B cell (primary cell): ENCODE data around the gene HOXB7. TPM values are rescaled to one million over a fixed set of nuclear protein-coding genes. Genes with fewer than 3 reads are reported as not detected.

Source experiments
- ATAC-seq: fragments of 200-7000 bp; cut with Tn5 transposase; one replicate; pipeline ENCODE4 v1.10.0; 2021; ENCODE audit warnings: low read depth, mild to moderate bottlenecking, moderate number of reproducible peaks, moderate library complexity
- CTCF ChIA-PET: fragments of 350-600 bp; sonication (Branson Sonifier 250); formaldehyde crosslinking; loops from one replicate; lab custom pipeline; 2021; ENCODE audit warnings: antibody characterized with exemption, inconsistent platforms; lab: Charles Lee
- POLR2A ChIA-PET: fragments of 350-600 bp; sonication (Branson Sonifier 250); formaldehyde crosslinking; loops from one replicate; lab custom pipeline; 2021; ENCODE audit warnings: antibody characterized with exemption; lab: Charles Lee
- DNase-seq: peaks from one replicate; pipeline ENCODE4 v3.0.0; 2013
- H2AFZ ChIP-seq: 2 replicates; pipeline ENCODE4 v1.6.1; 2012; ENCODE audit warnings: mild to moderate bottlenecking, low read depth, low read length; ENCODE audit not compliant: insufficient read depth, poor library complexity, severe bottlenecking
- H3K27ac ChIP-seq, 2 donors: 1 replicate in 1 of 2; 2 replicates in 1 of 2; pipeline ENCODE4 v1.5.1; 2012 to 2013; ENCODE audit warnings: low read length in 2 of 2, mild to moderate bottlenecking in 2 of 2, moderate library complexity in 1 of 2
- H3K27me3 ChIP-seq, 4 experiments: fragments of 200-600 bp in 1 of 4; sonication (generic) in 1 of 4; replicated peaks in 1 of 4; 1 replicate in 2 of 4; 2 replicates in 2 of 4; pipeline versions ENCODE4 v1.6.1 to v1.7.0; 2013 to 2016; ENCODE audit warnings: low read length in 3 of 4, mild to moderate bottlenecking in 2 of 4, mixed read lengths in 1 of 4, moderate library complexity in 1 of 4; ENCODE audit not compliant: insufficient read depth in 4 of 4, control insufficient read depth in 3 of 4; ENCODE audit errors: control extremely low read depth in 1 of 4
- H3K36me3 ChIP-seq, 2 experiments: replicated peaks in 1 of 2; 1 replicate in 1 of 2; 2 replicates in 1 of 2; pipeline versions ENCODE4 v1.6.1 to v1.7.1; 2013; ENCODE audit warnings: low read length in 1 of 2; ENCODE audit not compliant: insufficient read depth in 2 of 2, control insufficient read depth in 1 of 2; ENCODE audit errors: control extremely low read depth in 1 of 2, extremely low read depth in 1 of 2
- H3K4me1 ChIP-seq, 2 donors: fragments of 200-600 bp in 1 of 2; sonication (generic) in 1 of 2; 1 replicate in 1 of 2; 2 replicates in 1 of 2; pipeline versions ENCODE4 v1.5.1 to v1.6.1; 2013 to 2017; ENCODE audit warnings: low read length in 2 of 2; ENCODE audit not compliant: control insufficient read depth in 2 of 2, insufficient read depth in 2 of 2
- H3K4me2 ChIP-seq: replicated peaks from 2 replicates; pipeline ENCODE3; 2012; ENCODE audit warnings: mild to moderate bottlenecking, low read depth, low read length; ENCODE audit not compliant: poor library complexity, severe bottlenecking
- H3K4me3 ChIP-seq, 5 experiments: fragments of 200-600 bp in 1 of 5; sonication (generic) in 1 of 5; 1 replicate in 3 of 5; 2 replicates in 2 of 5; pipeline versions ENCODE4 v1.5.1 to v1.7.0; 2011 to 2016; ENCODE audit warnings: low read length in 4 of 5, mild to moderate bottlenecking in 4 of 5, low read depth in 2 of 5, control low read depth in 1 of 5, moderate library complexity in 1 of 5; ENCODE audit not compliant: insufficient read depth in 1 of 5; ENCODE audit errors: control extremely low read depth in 1 of 5, extremely low read depth in 1 of 5
- H3K79me2 ChIP-seq: fragments of 200-600 bp; sonication (generic); one replicate; pipeline ENCODE4 v1.6.0; 2016; ENCODE audit warnings: low read length; ENCODE audit not compliant: control insufficient read depth, insufficient read depth
- H3K9ac ChIP-seq: fragments of 200-600 bp; sonication (generic); 2 replicates; pipeline ENCODE4 v1.6.1; 2017; ENCODE audit warnings: mild to moderate bottlenecking, low read length, moderate library complexity
- H3K9me3 ChIP-seq, 3 donors: one replicate each; pipeline versions ENCODE4 v1.6.1 to v1.7.1; 2013; ENCODE audit warnings: low read length in 2 of 3; ENCODE audit not compliant: control insufficient read depth in 2 of 3, insufficient read depth in 1 of 3; ENCODE audit errors: control extremely low read depth in 1 of 3
- H4K20me1 ChIP-seq: 2 replicates; pipeline ENCODE4 v1.6.0; 2012; ENCODE audit warnings: mild to moderate bottlenecking, low read length; ENCODE audit not compliant: insufficient read depth, control insufficient read depth, poor library complexity, severe bottlenecking
- H3K27ac Mint-ChIP-seq: one replicate; pipeline ENCODE4 v1.8.0; 2021; ENCODE audit warnings: mixed read lengths
- H3K27me3 Mint-ChIP-seq: one replicate; pipeline ENCODE4 v1.8.0; 2021; ENCODE audit warnings: mixed read lengths
- H3K4me1 Mint-ChIP-seq: one replicate; pipeline ENCODE4 v1.8.0; 2021; ENCODE audit warnings: mixed read lengths
- H3K4me3 Mint-ChIP-seq: one replicate; pipeline ENCODE4 v1.8.0; 2021; ENCODE audit warnings: mixed read lengths
- H3K9me3 Mint-ChIP-seq: one replicate; pipeline ENCODE4 v1.8.0; 2022; ENCODE audit warnings: mixed read lengths; ENCODE audit not compliant: insufficient read depth
- CTCF ChIP-seq: fragments of 200-600 bp; IDR thresholded peaks from one replicate; pipeline ENCODE4 v1.8.0; 2022; ENCODE audit warnings: antibody characterized with exemption, mild to moderate bottlenecking
- EZH2 ChIP-seq: IDR thresholded peaks from 2 replicates; pipeline ENCODE4 v1.6.1; 2012; ENCODE audit warnings: borderline replicate concordance, low read depth, mild to moderate bottlenecking, moderate library complexity, low read length; ENCODE audit not compliant: insufficient read depth, poor library complexity, severe bottlenecking
- WGBS: methylation state at CpG from one replicate; pipeline ENCODE4 v1.1.5; 2013; ENCODE audit warnings: missing lambda C conversion rate; ENCODE audit not compliant: insufficient coverage; 5-methylcytosine and 5-hydroxymethylcytosine counted together
- intact Hi-C: fragments of 100-400 bp; cut with micrococcal nuclease; formaldehyde crosslinking; loops from one replicate; pipeline ENCODE4 v1.10.0; 2022
- polyA plus RNA-seq: library from polyadenylated mRNA; depleted of rRNA; stranded (reverse); fragments of >200 nt; gene quantifications from 2 replicates; pipeline ENCODE4 v1.2.3, GENCODE V29; 2012
- total RNA-seq, 2 donors: library from RNA; stranded (reverse); fragments of 120-200 nt in 1 of 2; gene quantifications; 1 replicate in 1 of 2; 2 replicates in 1 of 2; pipeline versions ENCODE4 v1.2.3 to v1.2.4, GENCODE V29; 2013 to 2022

HOXB7 gene
- total and polyA plus RNA-seq, 2 donors (not counting 1 experiment from before 2014, with no cell fraction given) = 0.25 to 1.3 TPM

GRCh38 chr17:48588528-48588927, 22.3 kb downstream of the HOXB7 start:
- Histone ChIP-seq H3K9me3 (peaks cover 0 to 9% (median 0%) of the 10 kb centered on the region in 3 donors), H3K4me2 (no peak overlapping the region), H3K27me3 (peaks cover 0 to 100% (median 87%) of the 10 kb centered on the region in 4 experiments), H3K27ac (no peak overlapping the region), H3K79me2 (no peaks in the 10 kb centered on the region), H2AFZ (no peak overlapping the region), H3K4me1 (peaks cover 48 to 55% of the 10 kb centered on the region in 2 donors), H3K4me3 (no peak overlapping the region), H3K9ac (no peak overlapping the region), H3K36me3 (no peaks in the 10 kb centered on the region), H4K20me1 (peaks cover 4% of the 10 kb centered on the region)
- Mint-ChIP-seq H3K9me3 (no peaks in the 10 kb centered on the region), H3K4me3 (no peak overlapping the region), H3K4me1 (peaks cover 43% of the 10 kb centered on the region), H3K27me3 (peaks cover 96% of the 10 kb centered on the region), H3K27ac (no peak overlapping the region)
- DNase-seq (peak; percentile 12), ATAC-seq (no peak)
- no peak for TF ChIP-seq CTCF
- TF ChIP-seq EZH2 = no peak
- WGBS = 60% methylated on average over 1 of the region's 2 CpGs
- intact Hi-C loops = no loop called here
- ChIA-PET POLR2A (no interaction called here), CTCF (interaction anchor here (0.9 to 3.2 kb wide), 9 partner anchors 9 to 328 kb away, joined by 3 to 13 read pairs (median 5); no protein-coding TSS in a partner anchor)

GRCh38 chr17:48588074-48588415, 22.8 kb downstream of the HOXB7 start:
- Histone ChIP-seq H3K9me3 (peaks cover 0 to 9% (median 0%) of the 10 kb centered on the region in 3 donors), H3K27me3 (peaks cover 0 to 100% (median 87%) of the 10 kb centered on the region in 4 experiments), H3K4me2 (no peak overlapping the region), H3K9ac (no peak overlapping the region), H3K79me2 (no peaks in the 10 kb centered on the region), H2AFZ (no peak overlapping the region), H4K20me1 (peaks cover 4% of the 10 kb centered on the region), H3K4me1 (peaks cover 44 to 55% of the 10 kb centered on the region in 2 donors), H3K4me3 (no peak overlapping the region), H3K36me3 (no peaks in the 10 kb centered on the region), H3K27ac (no peak overlapping the region)
- peaks cover 96% of the 10 kb centered on the region for H3K27me3 Mint-ChIP-seq
- no peaks in the 10 kb centered on the region for H3K9me3 Mint-ChIP-seq
- peaks cover 40% of the 10 kb centered on the region for H3K4me1 Mint-ChIP-seq
- no peak for ATAC-seq
- POLR2A ChIA-PET = no interaction called here
- WGBS = 23% methylated on average over 1 of the region's 2 CpGs
- intact Hi-C loops = no loop called here
- no peak overlapping the region for H3K27ac Mint-ChIP-seq
- DNase-seq = no peak
- CTCF ChIA-PET = interaction anchor here (0.9 to 3.2 kb wide), 10 partner anchors 9 to 328 kb away, joined by 3 to 13 read pairs (median 4); no protein-coding TSS in a partner anchor
- TF ChIP-seq EZH2 (no peak), CTCF (no peak)
- H3K4me3 Mint-ChIP-seq = no peak overlapping the region
